GM15510 (cell line): ENCODE results near the gene WHRN.

ENCODE experiments used
- POLR2A ChIP-seq: IDR thresholded peaks from 3 replicates; pipeline ENCODE4 v1.6.1; 2011; ENCODE audit warnings: borderline replicate concordance; ENCODE audit not compliant: insufficient read length; ENCODE audit errors: extremely low read depth

The WHRN gene

DNA sequence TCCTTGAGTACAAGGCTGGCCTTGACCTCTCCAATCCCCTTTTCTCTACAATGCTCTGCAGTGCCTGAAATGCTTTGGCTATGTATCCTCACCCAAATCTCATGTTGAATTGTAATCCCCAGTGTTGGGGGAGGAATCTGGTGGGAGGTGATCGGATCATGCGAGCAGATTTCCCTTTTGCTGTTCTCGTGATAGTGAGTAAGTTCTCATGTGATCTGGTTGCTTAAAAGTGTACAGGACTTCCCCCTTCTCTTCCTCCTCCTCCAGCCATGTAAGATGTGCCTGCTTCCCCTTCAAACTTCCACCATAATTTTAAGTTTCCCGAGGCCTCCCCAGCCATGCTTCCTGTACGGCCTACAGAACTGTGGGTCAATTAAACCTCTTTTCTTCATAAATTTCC lies 89.0 kb downstream of the WHRN start:
- no peak for TF ChIP-seq POLR2A

DNA sequence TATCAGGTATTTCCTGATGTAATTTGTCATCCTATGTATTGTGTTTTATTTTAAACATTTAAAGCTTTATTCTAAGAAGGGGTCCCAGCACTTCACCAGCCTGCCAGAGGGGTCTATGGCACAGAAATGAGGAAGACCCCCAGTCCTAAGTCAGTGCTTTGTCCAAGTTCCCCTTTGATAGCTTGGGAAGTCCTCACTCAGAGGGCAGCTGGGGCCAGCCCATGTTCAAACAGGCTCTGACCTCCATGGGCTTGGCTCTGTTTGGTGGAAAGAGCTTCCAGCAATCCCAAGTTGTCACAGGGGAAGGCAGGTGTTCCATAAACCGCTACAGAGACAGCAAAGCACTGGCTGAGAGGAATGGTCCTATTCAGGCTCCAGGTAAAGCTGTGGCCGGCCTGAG lies 90.9 kb downstream of the WHRN start:
- no peak for TF ChIP-seq POLR2A

DNA sequence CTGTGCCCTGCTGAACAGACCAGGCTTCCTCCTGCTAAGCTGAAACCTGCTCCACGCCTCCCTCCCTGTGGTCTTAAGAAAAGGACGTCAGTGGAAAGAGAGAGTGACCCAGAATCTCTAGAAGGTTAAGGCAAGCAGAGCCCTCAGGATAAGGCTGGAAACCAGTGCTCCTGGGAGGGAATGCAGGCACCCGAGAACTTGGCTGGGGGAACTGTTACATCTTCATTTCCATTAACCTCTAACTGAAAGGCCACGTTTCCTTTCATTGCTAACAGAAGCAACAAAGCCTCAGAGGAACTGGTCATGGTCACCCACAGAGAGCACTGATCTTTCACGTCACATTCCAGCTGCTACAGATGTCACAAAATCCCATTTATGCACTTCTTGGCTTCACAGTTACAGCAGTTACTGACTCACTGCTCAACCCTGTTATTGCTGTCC lies 91.4 kb downstream of the WHRN start:
- no peak for TF ChIP-seq POLR2A

DNA sequence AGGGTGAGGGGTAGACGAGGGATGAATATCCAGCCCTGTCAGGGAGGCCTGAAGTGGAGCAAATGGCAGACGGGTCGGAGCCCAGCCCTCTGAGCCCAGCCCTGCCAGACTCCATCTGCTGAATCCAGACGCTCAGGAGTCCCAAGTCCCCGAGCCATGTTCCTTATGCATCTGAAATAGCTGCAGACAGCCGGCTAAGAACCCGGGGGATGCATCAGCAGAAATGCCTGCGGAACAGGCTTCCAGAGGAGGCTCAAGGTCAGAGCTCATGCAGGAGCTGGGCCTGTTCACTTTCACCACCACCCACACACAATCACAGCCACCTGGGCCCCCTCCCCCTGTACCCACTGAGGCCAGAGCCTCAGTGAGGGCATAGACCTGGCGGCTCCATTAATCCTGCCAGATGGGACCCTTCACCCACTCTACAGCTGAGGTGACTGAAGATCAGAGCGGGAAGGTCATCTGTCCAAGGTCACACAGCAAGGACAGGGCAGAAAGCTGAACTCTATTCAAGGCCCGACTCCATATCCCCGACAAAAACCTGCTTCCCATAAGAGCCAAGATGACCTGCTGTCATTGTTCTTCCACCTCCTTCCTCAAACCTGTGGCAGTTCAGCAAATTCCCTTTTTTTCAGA lies 93.1 kb downstream of the WHRN start:
- no peak for TF ChIP-seq POLR2A

DNA sequence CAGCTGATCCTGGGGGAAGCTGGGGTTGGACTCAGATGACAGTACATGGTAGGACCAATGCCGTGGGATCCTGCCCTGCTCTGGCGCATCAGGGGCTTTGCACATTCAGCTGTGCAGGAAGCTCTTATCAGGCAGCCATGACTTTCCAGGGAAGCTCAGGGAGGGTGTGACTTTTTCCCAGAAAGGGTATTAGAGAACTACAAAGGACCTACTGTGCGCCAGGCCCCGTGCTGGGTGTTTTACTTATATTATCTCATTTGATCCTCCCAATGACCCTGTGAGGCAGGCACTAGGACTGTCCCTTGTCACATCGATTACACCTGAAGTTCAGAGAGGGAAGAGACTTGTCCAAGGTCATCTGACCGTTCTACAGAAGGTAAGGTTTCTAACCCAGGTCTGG lies 93.8 kb downstream of the WHRN start:
- no peak for TF ChIP-seq POLR2A

DNA sequence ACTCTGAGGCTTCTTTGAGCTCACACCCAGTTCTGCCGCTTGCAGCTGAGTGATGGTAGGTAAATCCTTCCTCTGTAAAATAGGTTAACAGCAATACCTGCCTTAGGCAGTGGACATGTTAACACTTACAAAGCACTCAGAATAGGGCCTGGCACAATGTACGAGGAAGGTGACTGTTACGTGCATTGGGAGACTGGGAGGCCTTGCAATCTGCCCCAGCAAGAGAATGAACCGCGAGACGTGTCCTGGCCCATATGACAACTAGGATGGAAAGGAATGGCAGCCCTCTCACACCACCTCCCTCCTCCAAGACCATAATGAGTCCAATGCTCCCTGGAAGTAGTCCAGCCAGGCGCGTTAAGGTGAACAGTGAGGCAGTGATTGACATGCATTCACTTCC lies 94.4 kb downstream of the WHRN start:
- no peak for TF ChIP-seq POLR2A

DNA sequence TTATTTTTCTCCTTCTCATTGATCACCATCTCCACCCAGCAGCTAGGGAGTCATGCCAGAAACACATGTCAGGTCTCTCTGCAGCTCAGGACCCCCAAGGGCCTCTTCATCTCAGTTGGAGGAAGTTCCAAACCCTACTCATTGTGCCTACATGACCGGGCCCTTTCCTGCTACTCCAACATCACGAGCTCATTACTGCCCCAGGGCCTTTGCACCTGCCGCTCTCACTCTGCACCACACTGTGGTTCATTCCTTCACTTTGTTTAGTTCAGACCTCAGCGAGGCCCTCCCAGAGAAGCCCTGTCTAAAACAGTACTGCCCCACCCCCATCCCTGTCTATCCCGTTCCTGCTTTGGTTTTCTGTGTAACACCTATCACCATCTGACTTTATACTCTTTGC lies 95.4 kb downstream of the WHRN start:
- TF ChIP-seq POLR2A: no peak

DNA sequence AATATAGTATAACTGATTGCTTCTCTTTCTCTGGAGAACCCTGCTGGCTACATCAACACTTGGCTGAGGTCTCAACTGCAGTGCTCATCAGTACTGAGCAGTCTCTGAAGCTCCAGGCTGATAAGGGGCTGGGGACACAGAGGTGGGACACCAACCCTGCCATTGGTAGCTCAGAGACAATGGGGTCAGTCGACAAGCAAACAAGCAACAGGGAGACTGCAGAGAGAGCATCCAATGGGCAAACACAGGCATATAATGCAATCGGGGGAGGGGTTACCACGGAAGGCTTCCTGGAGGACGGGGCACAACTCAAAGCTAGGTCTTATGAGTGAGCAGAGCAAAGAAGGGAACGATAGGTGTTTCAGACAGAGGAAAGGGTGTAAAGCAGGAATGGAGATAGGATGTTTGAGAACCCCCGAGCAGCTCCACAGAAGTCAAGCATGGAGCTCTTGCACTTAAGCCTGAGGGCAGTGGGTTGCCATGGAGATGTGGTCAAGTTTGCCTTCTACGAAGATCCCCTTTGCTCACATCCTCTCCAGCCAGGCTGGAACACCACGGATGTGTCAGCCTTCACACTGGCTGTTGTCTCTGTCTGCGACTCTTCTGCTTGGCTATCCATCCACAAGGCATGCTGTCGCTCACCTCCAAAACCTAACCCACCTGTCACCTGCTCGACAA lies 96.0 kb downstream of the WHRN start:
- no peak for TF ChIP-seq POLR2A

DNA sequence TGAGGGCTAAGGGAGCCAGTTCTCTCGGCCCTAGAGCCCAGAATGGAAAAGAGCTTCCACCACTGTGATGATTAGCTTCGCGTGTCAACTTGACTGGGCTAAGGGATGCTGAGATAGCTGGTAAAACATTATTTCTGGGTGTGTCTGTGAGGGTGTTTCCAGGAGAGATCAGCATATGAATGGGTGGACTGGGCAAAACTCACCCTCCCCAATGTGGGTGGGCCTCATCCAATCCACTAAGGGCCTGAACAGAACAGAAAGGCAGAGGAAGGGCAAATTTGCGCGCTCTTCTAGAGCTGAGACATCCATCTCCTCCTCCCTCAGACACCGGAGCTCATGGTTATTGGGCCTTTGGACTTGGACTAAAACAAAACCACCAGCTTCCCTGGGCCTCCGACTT lies 96.6 kb downstream of the WHRN start:
- TF ChIP-seq POLR2A: no peak

DNA sequence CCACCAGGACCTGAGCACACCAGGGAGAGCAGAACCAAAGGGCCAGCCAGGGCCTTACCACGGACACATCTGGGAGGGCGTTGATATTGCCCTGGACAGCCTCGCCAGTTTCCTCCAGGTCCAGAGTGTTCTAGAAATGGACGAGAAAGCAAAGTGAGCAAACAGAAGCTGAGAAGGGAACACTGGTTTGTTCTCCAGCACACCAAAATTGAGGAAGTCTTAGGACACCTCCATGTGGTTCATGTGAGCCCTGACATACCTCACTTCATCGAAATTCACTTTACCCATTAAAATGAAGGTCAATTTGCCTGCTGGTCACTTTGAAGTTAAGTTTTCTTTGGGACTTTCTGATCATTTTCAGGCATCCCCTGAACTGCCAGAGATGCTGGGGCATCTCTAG lies 97.4 kb downstream of the WHRN start:
- TF ChIP-seq POLR2A: no peak

DNA sequence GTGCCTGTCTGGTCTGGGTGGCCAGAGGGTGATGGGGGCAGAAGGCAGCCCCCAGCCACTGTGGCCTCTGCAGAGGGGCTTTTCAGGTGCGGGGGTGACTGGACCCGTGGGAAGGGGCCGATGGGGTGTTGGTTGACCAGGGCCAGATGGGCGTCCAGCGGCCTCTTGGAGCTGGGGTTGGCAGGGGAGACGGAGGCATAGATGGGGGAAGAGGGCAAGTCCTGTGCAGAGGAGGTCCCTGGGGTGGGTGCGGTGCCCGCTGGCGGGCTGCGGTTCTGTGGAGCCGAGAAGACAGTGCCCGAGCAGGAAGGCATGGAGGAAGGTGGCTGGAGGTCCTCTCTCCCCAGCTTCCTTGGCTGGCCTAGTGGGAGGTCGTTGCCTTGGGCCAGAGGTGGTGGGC lies 98.8 kb downstream of the WHRN start:
- no peak for TF ChIP-seq POLR2A

DNA sequence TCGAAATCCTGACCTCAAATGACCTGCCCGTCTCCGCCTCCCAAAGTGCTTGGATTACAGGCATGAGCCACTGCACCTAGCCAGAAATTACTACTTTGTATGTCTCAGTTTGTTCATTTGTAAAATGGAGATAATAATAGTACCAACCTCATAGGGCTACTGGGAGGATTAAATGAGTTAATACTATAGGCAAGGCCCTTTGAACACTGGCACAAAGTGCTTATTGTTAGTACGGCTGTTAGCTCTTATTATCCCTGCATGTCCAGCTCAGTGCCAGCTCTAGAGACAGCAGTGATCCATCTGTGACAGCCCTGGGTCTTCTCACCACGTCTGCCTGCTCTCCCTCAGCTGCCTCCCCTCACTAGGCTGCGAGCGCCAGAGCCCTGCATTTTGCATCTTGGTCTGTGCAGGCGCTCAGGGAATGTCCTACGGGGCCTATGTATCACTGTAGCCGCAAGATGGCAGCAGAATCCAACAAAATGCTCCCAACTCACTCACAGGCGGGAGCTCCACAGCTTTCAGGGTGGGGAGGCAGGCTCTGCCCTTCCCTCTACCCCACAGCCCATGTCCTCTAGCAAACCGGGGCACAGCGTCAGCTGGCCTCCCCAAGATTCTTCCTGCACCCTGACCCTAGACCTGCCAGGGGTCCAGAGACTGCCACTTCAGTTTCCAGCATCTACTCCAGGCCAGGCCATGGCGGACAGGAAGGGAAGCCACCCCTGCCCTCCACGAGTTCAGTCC lies 99.8 kb downstream of the WHRN start:
- TF ChIP-seq POLR2A: no peak

DNA sequence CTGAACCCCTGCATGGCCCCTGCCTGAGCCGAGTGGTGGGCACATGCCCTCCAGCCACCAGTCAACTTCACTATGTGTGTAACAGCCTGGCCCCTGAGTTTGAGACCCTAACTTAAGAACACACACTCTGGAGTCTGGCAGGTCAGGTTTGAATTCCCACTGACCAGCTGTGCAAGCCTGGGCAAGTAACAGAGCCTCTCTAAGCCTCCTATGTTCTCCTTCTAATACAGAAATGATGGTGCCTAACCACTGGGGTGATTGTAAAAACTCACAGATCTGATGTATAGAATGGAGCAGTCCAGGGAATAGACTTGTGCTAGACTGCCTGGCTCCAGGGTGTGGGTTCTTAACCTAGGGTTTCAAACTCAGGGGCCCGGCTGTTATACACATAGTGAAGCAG lies 100.7 kb downstream of the WHRN start:
- no peak for TF ChIP-seq POLR2A

DNA sequence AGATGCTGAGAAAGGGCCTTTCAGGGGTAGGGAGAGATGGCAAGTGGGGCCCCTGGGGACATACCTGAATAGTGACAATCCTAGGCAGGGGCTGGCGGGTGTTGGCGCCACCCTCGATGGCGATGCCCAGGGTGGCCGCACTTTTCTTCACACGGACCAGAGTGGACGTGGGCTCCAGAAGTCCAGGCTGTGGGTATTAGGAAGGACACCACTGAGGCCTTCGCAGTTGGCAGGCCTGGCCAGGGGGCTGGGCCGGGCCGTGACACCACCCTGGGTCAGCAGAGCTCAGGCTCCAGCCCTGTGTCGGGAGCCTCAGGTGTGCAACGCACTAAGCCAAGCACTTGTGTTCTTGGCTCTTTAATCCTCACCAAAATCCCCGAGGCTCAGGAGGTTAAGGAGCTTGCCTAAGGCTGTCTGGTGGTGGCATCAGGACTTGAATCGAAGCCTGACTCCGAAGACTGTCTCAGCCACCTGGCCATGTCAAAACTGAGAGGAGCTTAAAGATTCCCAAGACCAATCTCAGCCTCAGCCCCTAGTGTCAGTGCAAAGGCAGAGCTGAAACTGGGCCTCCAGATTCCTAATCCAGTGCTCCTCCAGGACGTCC lies 102.0 kb downstream of the WHRN start:
- no peak for TF ChIP-seq POLR2A

DNA sequence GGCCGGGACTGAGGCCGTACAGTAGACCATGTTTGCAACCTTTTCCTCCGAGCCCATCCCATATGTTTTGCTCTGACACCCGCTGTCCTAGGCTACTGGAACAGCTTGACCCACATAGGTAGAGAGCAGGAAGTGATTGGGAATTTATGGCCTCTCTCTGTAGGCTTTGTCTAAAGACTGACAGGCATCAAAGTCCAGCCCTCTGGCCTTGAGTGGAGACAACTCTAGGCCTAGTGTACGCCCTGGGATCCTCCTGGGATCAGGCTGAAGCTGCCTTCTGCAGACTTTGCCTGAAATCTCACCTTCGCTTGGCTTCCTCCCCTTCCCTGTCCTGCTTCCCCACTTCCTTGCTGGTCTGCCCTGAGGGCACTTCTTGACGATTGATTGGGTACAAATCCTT lies 103.9 kb downstream of the WHRN start:
- no peak for TF ChIP-seq POLR2A

DNA sequence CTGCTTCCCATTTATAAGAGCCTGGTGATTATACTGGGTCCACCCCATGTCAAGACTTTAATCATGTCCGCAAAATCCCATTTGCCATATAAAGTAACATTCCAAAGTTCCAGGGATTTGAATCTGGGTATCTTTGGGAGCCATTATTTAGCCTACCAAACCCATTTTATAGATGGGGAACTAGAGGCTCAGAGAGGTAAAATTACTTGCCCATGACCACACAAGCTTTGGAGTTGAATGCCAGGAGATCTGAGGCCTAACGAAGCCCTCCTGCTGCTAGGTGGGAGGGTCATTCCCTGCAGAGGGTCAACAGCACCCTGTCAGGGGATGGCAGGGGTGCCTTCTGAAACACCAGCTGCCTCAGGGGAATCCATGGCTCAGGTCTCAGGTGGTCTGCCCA lies 104.5 kb downstream of the WHRN start:
- TF ChIP-seq POLR2A: no peak

DNA sequence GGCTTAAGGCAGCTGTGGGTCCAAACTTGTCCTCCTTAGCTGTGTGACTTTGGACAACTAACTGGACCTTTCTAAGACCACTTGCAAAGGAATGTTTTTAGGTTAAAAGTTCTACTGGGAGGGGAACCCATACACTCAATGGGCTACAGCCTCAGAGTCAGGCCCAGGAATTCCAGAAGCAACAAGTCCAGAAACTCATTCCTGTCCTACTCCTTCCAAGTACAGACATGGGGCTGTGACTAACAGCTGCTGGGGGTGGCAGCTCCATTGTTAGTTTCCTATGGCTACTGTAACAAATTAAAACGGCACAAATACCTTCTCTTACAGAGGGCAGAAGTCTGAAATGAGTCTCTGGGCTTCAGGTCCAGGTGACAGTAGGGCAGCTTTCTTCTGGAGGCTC lies 105.1 kb downstream of the WHRN start:
- TF ChIP-seq POLR2A: no peak

DNA sequence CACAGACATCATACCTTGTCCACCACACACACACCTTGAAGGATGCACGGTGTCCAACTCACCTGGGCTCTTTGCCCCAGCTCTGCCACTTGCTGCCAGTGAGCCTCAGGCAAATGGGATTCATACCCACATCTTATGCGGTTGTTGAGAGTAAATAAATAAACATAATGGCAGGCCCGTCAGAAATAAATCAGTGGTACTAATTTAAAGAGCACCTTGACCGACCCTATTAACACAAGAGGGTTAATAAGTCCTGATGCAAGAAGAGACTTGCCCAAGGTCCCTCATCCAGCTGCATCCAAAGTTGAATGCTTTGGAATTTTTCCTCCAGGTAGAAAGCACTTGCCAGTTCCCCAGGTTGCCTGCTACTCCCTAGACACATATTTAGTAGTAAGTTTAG lies 105.9 kb downstream of the WHRN start:
- TF ChIP-seq POLR2A: no peak
